ENCODE measurements around the gene CTBP2.
A peak's percentile ranks its signal among the peaks of the same experiment; 100 is the strongest.
"Not testable (repeated sequence)": the region's sequence is repeated elsewhere in the genome, so short reads cannot be mapped to it uniquely, and the experiment has no call there.

The CTBP2 gene

DNA sequence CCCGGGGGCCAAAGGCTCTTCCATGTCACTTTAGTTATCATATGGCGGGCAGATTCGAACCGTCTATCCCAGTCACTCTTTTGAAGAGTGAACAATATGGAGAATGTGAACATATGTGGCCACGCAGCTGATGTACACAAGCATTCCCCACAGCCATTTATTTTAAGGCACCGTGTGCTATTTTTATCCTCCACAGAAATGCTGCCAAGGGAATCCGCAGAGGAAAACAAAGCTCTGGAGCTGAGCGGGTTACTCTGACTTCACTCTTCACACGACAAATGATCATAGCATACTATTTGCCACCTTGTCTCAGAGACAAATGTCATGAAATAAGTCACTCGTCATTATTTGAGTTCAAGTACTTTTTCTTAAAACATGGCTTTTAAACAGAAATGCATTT lies 100.3 kb downstream of the CTBP2 start:
- peak; percentile 48 to 51 for DNase-seq (ENCODE audit: low read depth in 2 of 2)
- no peak overlapping the region for H3K4me3 ChIP-seq (replicated peaks in 1 of 2; ENCODE audit: low read depth in 2 of 2, low read length in 2 of 2)
- TF ChIP-seq, protein P1, sequence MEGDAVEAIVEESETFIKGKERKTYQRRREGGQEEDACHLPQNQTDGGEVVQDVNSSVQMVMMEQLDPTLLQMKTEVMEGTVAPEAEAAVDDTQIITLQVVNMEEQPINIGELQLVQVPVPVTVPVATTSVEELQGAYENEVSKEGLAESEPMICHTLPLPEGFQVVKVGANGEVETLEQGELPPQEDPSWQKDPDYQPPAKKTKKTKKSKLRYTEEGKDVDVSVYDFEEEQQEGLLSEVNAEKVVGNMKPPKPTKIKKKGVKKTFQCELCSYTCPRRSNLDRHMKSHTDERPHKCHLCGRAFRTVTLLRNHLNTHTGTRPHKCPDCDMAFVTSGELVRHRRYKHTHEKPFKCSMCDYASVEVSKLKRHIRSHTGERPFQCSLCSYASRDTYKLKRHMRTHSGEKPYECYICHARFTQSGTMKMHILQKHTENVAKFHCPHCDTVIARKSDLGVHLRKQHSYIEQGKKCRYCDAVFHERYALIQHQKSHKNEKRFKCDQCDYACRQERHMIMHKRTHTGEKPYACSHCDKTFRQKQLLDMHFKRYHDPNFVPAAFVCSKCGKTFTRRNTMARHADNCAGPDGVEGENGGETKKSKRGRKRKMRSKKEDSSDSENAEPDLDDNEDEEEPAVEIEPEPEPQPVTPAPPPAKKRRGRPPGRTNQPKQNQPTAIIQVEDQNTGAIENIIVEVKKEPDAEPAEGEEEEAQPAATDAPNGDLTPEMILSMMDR (IDR thresholded peaks at IDR 0.05; ENCODE audit: low read depth, low read length): no peak

DNA sequence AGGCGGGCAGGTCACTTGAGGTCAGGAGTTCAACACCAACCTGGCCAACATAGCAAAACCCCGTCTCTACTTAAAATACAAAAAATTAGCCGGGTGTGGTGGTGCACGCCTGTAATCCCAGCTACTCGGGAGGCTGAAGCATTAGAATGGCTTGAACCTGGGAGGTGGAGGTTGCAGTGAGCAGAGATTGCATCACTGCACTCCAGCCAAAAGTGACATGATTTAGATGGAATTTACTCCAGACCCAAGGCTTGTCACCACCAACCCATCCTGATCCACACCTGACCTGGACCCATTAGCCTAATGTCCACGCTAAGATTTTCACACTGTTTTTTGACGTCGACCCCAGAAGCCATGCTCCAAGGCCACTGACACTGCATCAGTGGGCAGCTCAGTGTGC lies 101.0 kb downstream of the CTBP2 start:
- H3K4me3 ChIP-seq (replicated peaks in 1 of 2; ENCODE audit: low read depth in 2 of 2, low read length in 2 of 2): not testable (repeated sequence)
- DNase-seq (ENCODE audit: low read depth in 2 of 2): peak in 1 of 2 donors; percentile 23

DNA sequence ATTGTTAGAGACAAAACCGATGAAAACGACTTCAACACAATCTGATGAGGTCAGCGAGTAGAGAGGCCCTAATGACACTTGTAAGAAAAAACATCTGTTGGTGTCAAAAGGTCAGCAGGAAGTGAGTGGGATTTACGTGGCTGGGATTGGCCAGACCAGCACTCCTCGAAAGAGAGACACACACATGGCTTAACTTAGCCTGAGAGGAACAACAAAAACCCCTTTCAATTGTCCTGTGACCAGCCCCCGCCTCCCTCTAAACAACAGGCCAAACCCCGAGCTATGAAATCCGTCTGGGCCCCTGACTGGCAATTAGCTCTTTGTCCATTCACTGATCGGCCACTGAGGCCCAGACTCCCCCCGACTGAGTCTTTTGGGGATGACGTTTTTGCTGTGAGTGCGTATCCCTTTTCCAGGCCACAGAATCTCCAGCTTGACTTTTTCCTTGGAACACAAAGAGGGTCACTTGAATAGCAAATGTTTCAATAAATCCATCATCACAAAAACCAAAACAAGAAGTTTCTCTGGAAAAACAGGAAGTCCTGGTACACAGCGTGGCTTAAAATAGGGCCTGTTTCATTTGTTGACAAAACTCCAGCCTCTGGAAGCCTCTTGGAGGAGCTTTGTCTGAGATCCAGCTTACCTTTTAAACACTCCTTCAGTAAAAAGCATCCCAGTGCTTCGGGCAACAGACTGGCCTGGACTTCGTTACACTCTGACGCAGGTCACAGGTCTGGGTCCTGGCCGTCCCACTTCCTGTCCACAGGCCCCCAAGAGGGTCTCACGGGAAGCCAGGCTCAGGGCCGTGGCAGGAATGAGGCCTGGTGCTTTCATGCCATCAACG lies 103.0 kb downstream of the CTBP2 start:
- peak; percentile 96 to 98 for DNase-seq (ENCODE audit: low read depth in 2 of 2)
- H3K4me3 ChIP-seq (replicated peaks in 1 of 2; ENCODE audit: low read depth in 2 of 2, low read length in 2 of 2): peak overlapping the region in 1 of 2 donors; percentile 28
- TF ChIP-seq, protein P1 (IDR thresholded peaks at IDR 0.05; ENCODE audit: low read depth, low read length): no peak

DNA sequence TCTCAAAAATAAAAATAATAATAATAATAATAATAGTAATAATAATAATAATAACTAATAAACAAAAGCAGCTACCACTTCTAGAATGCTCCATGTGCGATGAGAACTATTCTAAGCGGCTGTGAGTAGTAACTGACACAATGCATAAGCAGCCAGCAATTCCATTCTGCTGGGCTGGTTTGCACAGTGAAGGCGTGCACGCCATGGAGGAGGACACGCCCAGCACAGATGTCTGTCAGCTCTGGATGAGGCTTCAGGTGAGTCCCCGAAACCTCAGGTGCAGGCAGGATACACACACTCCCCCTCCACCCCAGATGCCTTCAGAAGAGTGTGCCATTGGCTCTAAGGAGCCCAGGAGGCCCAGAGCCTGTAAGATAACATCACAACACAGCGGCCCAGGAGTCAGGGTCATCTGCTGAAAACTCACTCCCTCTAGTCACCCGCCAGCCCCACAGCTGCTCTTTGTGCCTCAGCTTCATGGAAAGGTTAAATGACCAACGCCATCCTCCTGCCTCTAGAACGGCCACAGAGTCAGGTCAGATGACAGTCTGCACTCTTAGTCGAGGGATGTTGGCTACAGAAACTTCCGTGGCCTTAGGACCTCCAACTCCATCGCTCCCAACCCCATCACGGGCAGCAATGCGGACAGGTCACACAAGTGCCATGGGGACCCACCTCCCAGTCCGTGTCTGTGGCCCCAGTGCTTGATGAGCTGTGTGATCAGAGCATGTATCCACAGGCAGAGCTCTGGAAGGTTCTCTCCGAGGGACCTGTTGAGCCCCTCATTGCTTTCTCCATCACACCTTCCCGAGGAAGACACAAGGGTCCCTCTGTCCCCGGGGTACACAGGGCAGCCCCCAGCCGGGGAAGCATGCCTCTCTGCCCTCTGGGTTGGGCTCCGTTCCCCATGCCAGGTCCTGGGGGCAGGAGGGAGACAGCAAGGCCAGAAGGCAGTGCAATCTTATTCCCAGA lies 103.9 kb downstream of the CTBP2 start:
- TF ChIP-seq, protein P1 (IDR thresholded peaks at IDR 0.05; ENCODE audit: low read depth, low read length): no peak
- no peak for DNase-seq (ENCODE audit: low read depth in 2 of 2)
- H3K4me3 ChIP-seq (replicated peaks in 1 of 2; ENCODE audit: low read depth in 2 of 2, low read length in 2 of 2): peak overlapping the region in 1 of 2 donors; percentile 28

DNA sequence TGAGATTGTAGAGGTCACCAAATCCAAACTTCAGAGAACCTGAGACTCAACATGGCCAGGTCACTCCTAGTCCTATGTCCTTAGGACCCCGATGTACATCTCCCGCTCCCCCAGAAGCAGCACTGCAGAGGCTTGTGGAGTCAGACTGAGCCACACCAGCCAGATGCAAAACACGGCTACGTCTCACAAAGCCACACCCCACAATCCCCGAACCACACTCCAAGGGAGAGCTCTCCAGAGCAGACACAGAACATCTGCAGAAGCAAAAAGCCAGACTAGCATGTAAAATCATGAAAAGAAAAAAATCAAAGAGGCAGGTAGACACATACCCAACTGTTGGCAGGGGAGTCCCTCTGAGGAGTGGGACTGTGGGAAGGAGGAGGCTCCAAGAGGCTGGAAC lies 104.9 kb downstream of the CTBP2 start:
- no peak for DNase-seq (ENCODE audit: low read depth in 2 of 2)
- no peak overlapping the region for H3K4me3 ChIP-seq (replicated peaks in 1 of 2; ENCODE audit: low read depth in 2 of 2, low read length in 2 of 2)
- TF ChIP-seq, protein P1 (IDR thresholded peaks at IDR 0.05; ENCODE audit: low read depth, low read length): no peak

DNA sequence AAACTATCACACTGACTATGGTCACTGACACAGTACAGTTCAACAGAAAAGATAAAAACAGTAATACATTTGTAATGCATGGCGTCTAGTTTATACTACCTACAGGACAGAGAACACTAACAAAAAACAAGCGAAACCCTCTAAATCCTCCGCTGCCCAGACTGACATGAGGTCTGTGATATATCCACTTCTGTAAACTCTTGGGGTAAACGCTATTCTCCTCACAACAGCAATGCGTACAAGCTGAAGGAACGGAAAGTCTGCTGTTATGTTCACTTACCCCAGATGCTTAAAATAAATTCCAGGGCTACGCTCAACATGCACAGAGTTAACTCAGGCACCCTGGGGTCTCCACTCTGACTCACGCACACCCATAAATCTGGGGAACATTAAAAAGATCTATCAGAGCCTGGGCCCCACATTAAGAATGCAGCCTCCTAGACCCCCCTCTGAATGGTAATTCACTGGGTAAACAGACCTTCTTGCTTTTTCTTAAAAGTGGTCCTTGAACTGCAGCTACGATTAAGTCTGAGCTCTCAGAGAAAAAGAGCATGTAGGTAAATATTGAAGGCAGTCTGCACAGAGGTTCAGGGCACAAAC lies 105.6 kb downstream of the CTBP2 start:
- H3K4me3 ChIP-seq (replicated peaks in 1 of 2; ENCODE audit: low read depth in 2 of 2, low read length in 2 of 2): no peak overlapping the region
- DNase-seq (ENCODE audit: low read depth in 2 of 2): no peak
- TF ChIP-seq, protein P1 (IDR thresholded peaks at IDR 0.05; ENCODE audit: low read depth, low read length): no peak
